GM21619 (cell line): ENCODE results near the gene CD84.
"Not testable (repeated sequence)": the region's sequence is repeated elsewhere in the genome, so short reads cannot be mapped to it uniquely, and the experiment has no call there.

Experiments used
- ATAC-seq: cut with Tn5 transposase; IDR thresholded peaks from one replicate; pipeline ENCODE4 v1.9.1; 2021; ENCODE audit not compliant: unreplicated experiment

Gene CD84

GRCh38 chr1:160575112-160575664 lies 4.1 kb downstream of the CD84 start:
- no peak for ATAC-seq

GRCh38 chr1:160570840-160571239 lies 8.5 kb downstream of the CD84 start:
- ATAC-seq, result no peak

GRCh38 chr1:160569806-160570205 lies 9.5 kb downstream of the CD84 start:
- ATAC-seq, result no peak

GRCh38 chr1:160567858-160568682 lies 11.2 kb downstream of the CD84 start:
- ATAC-seq, result peak; percentile 51

- no peak for ATAC-seq
Observed at GRCh38 chr1:160567341-160567740, 12.0 kb downstream of the CD84 start.

- no peak for ATAC-seq
Observed at GRCh38 chr1:160565564-160565963, 13.7 kb downstream of the CD84 start.

GRCh38 chr1:160563230-160563629 lies 16.1 kb downstream of the CD84 start:
- not testable (repeated sequence) for ATAC-seq

GRCh38 chr1:160562745-160563144 lies 16.6 kb downstream of the CD84 start:
- ATAC-seq, result not testable (repeated sequence)

GRCh38 chr1:160560806-160561205 lies 18.5 kb downstream of the CD84 start:
- no peak for ATAC-seq

- no peak for ATAC-seq
Observed at GRCh38 chr1:160560045-160560705, 19.1 kb downstream of the CD84 start.

GRCh38 chr1:160559437-160559836 lies 19.9 kb downstream of the CD84 start:
- not testable (repeated sequence) for ATAC-seq

- no peak for ATAC-seq
Observed at GRCh38 chr1:160558660-160559380, 20.5 kb downstream of the CD84 start.

GRCh38 chr1:160553778-160554177 lies 25.5 kb downstream of the CD84 start:
- no peak for ATAC-seq

GRCh38 chr1:160552425-160552824 lies 26.9 kb downstream of the CD84 start:
- ATAC-seq, result no peak

GRCh38 chr1:160550572-160551034 lies 28.7 kb downstream of the CD84 start:
- ATAC-seq, result no peak

GRCh38 chr1:160549665-160550006 lies 29.7 kb downstream of the CD84 start:
- ATAC-seq, result no peak

- ATAC-seq, result peak; percentile 43
Observed at GRCh38 chr1:160548960-160549664, 30.2 kb downstream of the CD84 start.

GRCh38 chr1:160548183-160548582 lies 31.1 kb downstream of the CD84 start:
- peak; percentile 59 for ATAC-seq

GRCh38 chr1:160547422-160547821 lies 31.9 kb downstream of the CD84 start:
- no peak for ATAC-seq

GRCh38 chr1:160546942-160547341 lies 32.4 kb downstream of the CD84 start:
- ATAC-seq, result no peak

GRCh38 chr1:160544647-160545046 lies 34.6 kb downstream of the CD84 start:
- no peak for ATAC-seq
